LHCN-M2 (cell line): ENCODE measurements around the gene RRAGA. TPM values are rescaled to one million over a fixed set of nuclear protein-coding genes. Genes with fewer than 3 reads are reported as not detected.
A peak's percentile ranks its signal among the peaks of the same experiment; 100 is the strongest.
"Not testable (repeated sequence)": the region's sequence is repeated elsewhere in the genome, so short reads cannot be mapped to it uniquely, and the experiment has no call there.

Source experiments
- DNase-seq: peaks from one replicate; pipeline ENCODE4 v3.0.0-alpha.2; 2012; ENCODE audit warnings: low read depth
- polyA plus RNA-seq: library from polyadenylated mRNA; unstranded; fragments of >200 nt; gene quantifications from one replicate; pipeline ENCODE4 v1.2.1, GENCODE V29; 2012; ENCODE audit warnings: missing spikeins
- total RNA-seq: library from RNA; depleted of rRNA; stranded (reverse); fragments of >200 nt; gene quantifications from 2 replicates; pipeline ENCODE4 v1.2.3, GENCODE V29; 2014; rRNA removed

RRAGA gene, protein sequence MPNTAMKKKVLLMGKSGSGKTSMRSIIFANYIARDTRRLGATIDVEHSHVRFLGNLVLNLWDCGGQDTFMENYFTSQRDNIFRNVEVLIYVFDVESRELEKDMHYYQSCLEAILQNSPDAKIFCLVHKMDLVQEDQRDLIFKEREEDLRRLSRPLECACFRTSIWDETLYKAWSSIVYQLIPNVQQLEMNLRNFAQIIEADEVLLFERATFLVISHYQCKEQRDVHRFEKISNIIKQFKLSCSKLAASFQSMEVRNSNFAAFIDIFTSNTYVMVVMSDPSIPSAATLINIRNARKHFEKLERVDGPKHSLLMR
- 59.1 and 73.0 TPM in 2 replicates for total RNA-seq
- polyA plus RNA-seq = 187 TPM

- DNase-seq = peak; percentile 98
These were observed at the start of gene RRAGA for GRCh38 chr9:19048966-19049916. Gene RRAGA, plus strand, starts transcription at chr9:19049427. Its CDS starts 233 bp downstream, at chr9:19049660.

DNA sequence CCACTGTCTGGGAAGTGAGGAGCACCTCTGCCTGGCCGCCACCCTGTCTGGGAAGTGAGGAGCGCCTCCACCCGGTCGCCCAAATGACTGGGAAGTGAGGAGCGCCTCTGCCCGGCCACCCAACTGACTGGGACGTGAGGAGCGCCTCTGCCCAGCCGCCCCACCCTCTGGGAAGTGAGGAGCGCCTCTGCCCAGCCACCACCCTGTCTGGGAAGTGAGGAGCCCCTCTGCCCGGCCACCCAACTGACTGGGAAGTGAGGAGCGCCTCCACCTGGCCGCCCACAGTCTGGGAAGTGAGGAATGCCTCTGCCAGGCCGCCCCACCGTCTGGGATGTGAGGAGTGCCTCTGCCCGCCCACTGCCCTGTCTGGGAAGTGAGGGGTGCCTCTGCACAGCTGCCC, 49.1 kb upstream of the RRAGA start:
- DNase-seq = no peak

DNA sequence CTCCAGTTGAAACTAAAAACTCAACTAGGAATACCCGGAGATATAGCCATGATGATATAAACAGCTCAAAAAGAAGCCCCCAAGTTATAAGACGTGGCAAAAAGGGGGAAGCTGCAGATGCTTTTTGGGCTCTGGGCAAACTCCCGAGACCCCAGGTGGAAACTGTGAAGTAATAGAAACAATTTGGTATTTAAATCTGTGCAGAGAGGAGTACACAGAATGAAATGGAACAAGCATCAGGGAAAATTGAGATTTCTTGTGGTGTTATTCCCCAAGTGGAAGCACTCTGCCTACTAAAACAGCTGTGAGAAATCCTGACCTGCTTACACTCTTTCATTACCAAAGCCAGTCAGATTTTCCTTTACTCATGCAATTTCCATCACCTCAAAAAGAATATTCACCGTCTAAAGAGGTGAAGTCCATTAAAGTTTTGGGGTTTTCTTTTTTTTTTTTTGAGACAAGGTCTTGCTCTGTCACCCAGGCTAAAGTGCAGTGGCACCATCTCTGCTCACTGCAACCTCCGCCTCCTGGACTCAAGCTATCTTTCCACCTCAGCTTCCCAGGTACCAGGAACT, 39.7 kb upstream of the RRAGA start:
- DNase-seq = no peak

DNA sequence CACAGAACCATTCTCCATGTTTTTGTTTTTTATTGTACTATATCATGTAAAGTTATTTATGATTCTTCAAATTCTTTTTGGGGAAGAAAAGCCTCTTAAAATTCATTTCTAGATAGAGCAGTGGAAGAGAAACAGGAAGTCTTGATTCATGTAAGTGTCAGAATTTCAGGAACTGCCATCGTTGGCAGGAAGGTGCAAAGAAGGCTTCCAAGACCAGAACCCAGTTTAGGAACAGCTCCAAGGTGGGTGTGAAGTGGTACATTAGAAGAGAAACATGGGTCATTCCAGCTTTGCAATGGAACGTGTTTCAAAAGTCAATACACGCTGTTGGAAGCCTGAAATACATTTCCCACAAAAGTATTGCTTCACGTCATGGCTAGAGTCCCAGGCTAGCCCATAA, 31.0 kb upstream of the RRAGA start:
- no peak for DNase-seq

GRCh38 chr9:19020886-19021455, 28.3 kb upstream of the RRAGA start:
- DNase-seq = peak; percentile 12

GRCh38 chr9:19021649-19022048, 27.6 kb upstream of the RRAGA start:
- not testable (repeated sequence) for DNase-seq

GRCh38 chr9:19022206-19022605, 27.0 kb upstream of the RRAGA start:
- no peak for DNase-seq

DNA sequence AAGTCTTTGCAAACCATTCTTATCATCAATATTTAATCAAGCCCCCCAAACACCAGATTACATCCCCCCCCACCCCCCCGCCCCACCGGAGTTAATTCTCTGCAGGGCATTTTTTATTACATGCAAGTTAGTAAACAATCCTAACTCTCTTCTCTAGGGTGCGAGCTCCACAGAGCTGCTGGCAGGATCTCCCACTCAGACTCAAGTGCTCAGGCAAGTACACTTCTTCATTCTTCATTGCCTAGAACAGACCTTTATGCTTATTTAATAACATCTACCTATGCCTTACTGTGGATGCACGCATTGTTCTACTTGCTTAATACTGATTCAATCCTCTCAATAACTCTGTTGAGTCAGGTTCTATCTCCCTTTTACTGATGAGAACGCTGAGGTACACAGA, 26.1 kb upstream of the RRAGA start:
- DNase-seq = no peak

DNA sequence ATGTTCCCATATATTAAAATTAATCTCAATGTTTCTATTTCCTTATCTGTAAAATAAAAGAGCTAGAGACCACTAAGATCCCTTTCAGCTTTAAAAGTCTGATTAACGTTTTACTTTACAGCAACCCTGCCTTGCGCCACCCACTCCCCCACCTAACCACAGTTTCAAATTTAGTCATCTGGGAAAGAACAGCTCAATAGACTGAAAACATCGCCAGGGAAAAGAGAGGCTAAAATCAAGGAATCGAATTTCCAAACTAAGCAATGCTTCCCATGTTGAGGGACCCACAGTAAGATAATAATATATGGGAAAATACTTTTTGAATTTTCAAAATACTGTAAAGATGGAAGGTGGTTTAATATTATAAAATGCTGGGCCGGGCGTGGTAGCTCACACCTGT, 22.9 kb upstream of the RRAGA start:
- peak; percentile 4 for DNase-seq

- no peak for DNase-seq
These were observed 21.4 kb upstream of the RRAGA start for GRCh38 chr9:19027825-19028224.

DNA sequence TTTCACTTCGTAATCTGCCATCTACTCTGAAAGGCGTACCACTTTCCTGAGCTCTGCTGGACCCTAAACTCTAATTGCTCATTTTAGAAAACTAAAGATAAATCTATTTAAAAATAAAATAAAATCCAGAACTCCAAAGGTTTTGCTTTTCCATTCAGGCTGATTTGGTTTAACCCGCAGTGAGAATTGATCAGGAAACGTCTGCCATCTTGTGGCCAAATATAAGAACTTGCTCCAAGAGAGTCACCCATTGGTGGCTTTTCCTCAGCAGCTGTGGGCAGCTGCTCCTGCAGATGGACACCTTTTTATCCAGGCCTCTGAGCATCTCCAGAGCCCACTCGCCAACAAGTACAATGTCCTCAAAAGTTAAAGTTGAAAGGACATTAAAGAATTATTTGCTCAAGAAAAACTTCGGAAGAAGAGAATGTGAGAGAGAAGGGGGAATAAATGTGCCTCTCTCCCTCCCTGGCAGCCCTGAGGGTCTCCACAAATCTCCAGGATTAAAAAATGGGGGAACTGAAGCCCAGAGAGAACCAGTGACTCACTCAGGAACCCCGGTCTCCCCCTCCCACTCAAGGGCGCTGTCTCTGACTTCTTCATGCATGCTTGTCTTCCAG, 20.3 kb upstream of the RRAGA start:
- DNase-seq = peak; percentile 68

DNA sequence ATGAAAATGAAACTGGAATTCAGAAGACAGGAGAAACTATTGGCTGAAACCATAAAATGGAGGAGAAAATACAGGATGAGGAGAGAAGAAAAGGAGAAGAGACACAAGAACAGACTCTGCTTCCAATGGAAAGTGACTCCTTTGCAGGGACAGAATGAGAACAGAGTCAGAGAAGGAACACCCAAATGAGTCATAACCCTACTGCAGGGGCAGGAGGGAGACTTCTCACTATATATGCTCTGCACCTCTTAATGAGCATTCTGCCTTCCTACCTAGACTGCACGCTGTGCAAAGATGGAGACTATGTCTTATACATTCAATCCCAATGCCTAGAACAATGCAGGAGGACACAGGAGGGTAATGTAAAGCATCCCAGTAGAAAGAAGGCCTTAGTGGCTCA, 18.3 kb upstream of the RRAGA start:
- DNase-seq = peak; percentile 19

GRCh38 chr9:19032406-19032805, 16.8 kb upstream of the RRAGA start:
- no peak for DNase-seq

- no peak for DNase-seq
These were observed 16.2 kb upstream of the RRAGA start, which contains the start of gene SAXO1 for GRCh38 chr9:19033015-19033414. Gene SAXO1, minus strand, starts transcription at chr9:19033209. Its CDS starts 301 bp downstream, at chr9:19032908.

GRCh38 chr9:19036611-19037010, 12.6 kb upstream of the RRAGA start:
- DNase-seq = no peak

DNA sequence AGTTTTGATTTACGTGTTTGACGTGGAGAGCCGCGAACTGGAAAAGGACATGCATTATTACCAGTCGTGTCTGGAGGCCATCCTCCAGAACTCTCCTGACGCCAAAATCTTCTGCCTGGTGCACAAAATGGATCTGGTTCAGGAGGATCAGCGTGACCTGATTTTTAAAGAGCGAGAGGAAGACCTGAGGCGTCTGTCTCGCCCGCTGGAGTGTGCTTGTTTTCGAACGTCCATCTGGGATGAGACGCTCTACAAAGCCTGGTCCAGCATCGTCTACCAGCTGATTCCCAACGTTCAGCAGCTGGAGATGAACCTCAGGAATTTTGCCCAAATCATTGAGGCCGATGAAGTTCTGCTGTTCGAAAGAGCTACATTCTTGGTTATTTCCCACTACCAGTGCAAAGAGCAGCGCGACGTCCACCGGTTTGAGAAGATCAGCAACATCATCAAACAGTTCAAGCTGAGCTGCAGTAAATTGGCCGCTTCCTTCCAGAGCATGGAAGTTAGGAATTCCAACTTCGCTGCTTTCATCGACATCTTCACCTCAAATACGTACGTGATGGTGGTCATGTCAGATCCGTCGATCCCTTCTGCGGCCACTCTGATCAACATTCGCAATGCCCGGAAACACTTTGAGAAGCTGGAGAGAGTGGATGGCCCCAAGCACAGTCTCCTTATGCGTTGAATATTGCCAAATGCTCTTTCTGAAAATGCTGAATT, 850 bp downstream of the RRAGA start:
- peak; percentile 42 for DNase-seq

- DNase-seq = peak; percentile 6
These were observed 1.7 kb downstream of the RRAGA start for GRCh38 chr9:19050637-19051591.

DNA sequence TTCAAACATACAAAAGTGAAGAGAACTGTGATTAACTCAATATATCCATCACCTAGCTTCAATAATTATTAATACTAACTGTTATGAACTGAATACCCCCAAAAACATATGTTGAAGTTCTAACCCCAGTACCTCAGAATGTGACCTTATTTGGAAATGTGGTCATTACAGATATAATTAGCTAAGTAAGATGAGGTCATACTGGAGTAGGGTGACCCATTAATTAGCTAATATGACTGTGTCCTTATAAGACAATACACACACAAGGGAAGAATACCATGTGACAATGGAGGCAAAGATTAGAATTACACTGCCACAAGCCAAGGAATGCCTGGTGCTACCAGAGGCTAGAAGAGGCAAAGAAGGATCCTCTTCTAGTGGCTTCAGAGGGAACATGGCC, 7.8 kb downstream of the RRAGA start:
- no peak for DNase-seq

- no peak for DNase-seq
These were observed 25.0 kb downstream of the RRAGA start for GRCh38 chr9:19074229-19074628.
